Measurements from ENCODE around the gene KRT82. TPM values are rescaled to one million over a fixed set of nuclear protein-coding genes. Genes with fewer than 3 reads are reported as not detected.

Gene KRT82
- total and polyA plus RNA-seq, 2 experiments from 2014 or later: not detected

DNA sequence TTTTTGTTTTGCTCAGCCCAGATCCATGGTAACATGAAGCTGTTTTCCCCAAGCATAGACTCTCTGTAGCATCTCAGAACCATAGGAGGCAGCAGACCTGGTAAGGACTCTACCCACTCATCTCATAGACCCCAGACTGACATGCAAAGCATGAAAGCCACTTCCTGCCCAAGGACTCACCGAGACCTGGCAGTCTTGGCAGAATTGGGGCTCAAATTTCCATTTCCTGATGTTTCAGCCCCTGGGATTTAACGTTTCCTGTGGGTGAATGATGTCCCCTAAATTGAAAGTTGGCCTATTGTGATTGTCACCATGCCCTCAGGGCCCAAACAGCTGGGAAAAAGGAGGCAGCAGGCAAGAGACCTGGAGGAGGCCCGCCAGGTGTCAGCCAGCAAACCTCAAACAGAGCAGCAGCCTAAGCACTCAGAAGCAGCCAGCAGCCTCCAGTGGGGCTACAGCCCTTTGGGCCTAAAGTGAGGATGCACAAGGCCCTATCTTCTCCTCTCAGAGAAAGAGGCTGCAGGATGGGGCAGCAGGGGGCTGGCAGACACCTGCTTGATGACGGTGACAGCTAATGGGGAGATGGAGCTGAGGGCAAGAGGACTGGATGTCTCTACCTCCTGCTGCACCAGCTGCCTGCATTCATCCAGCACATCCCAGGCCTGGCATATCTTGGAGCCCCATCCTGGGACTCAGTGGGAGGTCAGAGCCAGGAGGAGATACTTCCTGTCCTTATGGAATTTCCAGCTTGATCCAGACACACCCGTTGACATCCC, 47.4 kb downstream of the KRT82 start:
- Histone ChIP-seq H3K27me3 (no peaks in the 10 kb centered on the region), H3K4me1 (ENCODE audit: insufficient read depth) (no peaks in the 10 kb centered on the region), H3K79me2 (no peaks in the 10 kb centered on the region), H3K9me3 (ENCODE audit: low read depth) (no peaks in the 10 kb centered on the region), H3K36me3 (replicated peaks; ENCODE audit: insufficient read depth, low read depth) (no peaks in the 10 kb centered on the region), H4K20me1 (ENCODE audit: insufficient read depth, poor library complexity, severe bottlenecking) (no peaks in the 10 kb centered on the region), H3K4me3 (no peak overlapping the region), H3K9me2 (replicated peaks; ENCODE audit: insufficient read depth) (no peaks in the 10 kb centered on the region), H3K4me2 (no peak overlapping the region), H2AFZ (no peak overlapping the region), H3K27ac (no peak overlapping the region)
- DNase-seq (ENCODE audit: low spot score): no peak
- TF ChIP-seq EZH2phosphoT487 (IDR thresholded peaks at IDR 0.05; ENCODE audit: low read depth, severe bottlenecking, unreplicated experiment) (no peak), EZH2 (IDR thresholded peaks at IDR 0.05; ENCODE audit: borderline replicate concordance) (no peak)
- TF ChIP-seq, protein P1, sequence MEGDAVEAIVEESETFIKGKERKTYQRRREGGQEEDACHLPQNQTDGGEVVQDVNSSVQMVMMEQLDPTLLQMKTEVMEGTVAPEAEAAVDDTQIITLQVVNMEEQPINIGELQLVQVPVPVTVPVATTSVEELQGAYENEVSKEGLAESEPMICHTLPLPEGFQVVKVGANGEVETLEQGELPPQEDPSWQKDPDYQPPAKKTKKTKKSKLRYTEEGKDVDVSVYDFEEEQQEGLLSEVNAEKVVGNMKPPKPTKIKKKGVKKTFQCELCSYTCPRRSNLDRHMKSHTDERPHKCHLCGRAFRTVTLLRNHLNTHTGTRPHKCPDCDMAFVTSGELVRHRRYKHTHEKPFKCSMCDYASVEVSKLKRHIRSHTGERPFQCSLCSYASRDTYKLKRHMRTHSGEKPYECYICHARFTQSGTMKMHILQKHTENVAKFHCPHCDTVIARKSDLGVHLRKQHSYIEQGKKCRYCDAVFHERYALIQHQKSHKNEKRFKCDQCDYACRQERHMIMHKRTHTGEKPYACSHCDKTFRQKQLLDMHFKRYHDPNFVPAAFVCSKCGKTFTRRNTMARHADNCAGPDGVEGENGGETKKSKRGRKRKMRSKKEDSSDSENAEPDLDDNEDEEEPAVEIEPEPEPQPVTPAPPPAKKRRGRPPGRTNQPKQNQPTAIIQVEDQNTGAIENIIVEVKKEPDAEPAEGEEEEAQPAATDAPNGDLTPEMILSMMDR (IDR thresholded peaks at IDR 0.05; ENCODE audit: poor library complexity): no peak
- 78% methylated on average over 5 of the region's 5 CpGs for WGBS (ENCODE audit: low lambda C conversion rate, missing lambda C conversion rate)

DNA sequence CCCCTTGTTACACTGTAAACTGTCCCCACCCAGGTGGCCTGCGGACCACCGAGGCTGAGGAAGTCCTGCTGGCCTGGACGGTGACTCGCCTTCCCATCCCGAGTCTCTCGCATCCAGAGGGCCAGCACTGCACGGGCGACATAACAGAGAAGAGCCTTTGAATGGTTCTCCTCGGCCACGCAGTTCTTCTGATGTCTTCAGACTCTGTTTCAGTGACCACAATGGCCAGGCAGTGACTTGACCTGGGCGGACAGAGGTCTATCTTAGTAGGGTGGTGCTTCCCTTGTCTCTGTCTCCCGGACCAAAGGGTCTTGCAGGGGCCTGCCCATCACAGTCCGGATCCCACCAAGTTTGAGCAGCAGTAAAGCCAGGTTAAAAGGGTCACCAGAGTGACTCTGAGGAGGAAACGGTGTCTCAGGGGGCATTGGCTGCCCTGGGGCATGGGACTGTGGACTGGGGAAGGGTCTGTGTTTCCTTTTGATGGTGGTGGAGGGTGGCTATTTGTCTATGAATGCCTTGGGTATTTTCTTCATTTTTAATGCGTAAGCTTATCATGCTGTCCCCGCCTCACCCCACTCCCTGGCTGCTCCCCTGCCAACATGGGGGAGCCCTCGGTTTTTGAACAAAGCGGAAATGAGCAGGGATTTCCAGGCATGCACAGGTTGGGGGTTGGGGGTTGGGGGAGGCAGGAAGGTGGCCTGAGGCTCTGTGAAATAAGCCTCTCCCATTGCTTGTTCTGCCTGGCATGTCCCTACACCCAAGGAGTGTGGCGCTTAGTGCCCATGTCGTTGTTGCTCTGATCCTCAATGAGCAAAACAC, 49.2 kb downstream of the KRT82 start:
- no peak for TF ChIP-seq EZH2 (IDR thresholded peaks at IDR 0.05; ENCODE audit: borderline replicate concordance)
- TF ChIP-seq, protein P1 (IDR thresholded peaks at IDR 0.05; ENCODE audit: poor library complexity): no peak
- TF ChIP-seq EZH2phosphoT487 (IDR thresholded peaks at IDR 0.05; ENCODE audit: low read depth, severe bottlenecking, unreplicated experiment): no peak
- no peaks in the 10 kb centered on the region for H3K9me2 ChIP-seq (replicated peaks; ENCODE audit: insufficient read depth)
- no peaks in the 10 kb centered on the region for H3K79me2 ChIP-seq
- no peak overlapping the region for H3K27ac ChIP-seq
- no peaks in the 10 kb centered on the region for H4K20me1 ChIP-seq (ENCODE audit: insufficient read depth, poor library complexity, severe bottlenecking)
- no peaks in the 10 kb centered on the region for H3K4me1 ChIP-seq (ENCODE audit: insufficient read depth)
- H3K9me3 ChIP-seq (ENCODE audit: low read depth): no peaks in the 10 kb centered on the region
- no peaks in the 10 kb centered on the region for H3K36me3 ChIP-seq (replicated peaks; ENCODE audit: insufficient read depth, low read depth)
- H3K4me2 ChIP-seq: no peak overlapping the region
- H3K4me3 ChIP-seq: no peak overlapping the region
- 94% methylated on average over 20 of the region's 20 CpGs for WGBS (ENCODE audit: low lambda C conversion rate, missing lambda C conversion rate)
- H3K27me3 ChIP-seq: peaks cover 3% of the 10 kb centered on the region
- H2AFZ ChIP-seq: no peak overlapping the region
- DNase-seq (ENCODE audit: low spot score): no peak

DNA sequence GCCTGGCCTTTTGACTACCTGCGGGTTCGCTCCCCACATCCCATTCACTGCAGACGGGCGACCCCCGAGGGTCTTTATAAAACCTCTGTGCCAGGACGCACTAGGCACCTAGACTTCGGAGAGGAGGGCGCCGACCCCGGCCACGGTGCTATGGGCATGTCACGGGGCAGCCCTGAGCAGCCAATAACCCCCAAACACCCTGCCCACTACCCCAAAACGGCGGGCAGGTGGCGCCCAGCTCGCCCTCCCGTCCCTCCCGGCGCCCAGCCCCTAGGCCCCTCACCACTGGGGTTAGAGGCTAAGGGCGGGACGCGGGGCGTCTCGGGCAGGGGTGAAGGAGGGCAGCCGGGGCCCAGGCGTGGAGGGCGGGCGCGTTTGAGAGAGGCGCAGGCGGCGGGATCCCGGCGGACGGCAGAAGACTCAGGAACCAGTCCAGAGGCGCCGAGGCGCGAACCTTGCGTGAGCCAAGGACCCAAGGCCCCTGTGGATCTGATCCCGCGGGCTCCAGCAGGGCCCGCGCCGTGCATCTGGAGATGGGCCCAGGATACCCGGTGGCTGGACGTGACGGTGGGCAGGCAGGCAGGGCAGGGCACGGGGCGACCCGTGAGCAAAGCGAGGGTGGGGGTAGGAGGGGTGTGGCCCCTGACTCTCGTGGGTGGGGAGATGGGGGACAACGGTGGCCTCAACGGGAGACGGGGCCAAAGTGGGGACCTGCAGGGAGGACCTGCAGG, 49.9 kb downstream of the KRT82 start:
- WGBS (ENCODE audit: low lambda C conversion rate, missing lambda C conversion rate): 96% methylated on average over 46 of the region's 56 CpGs
- Histone ChIP-seq H3K9me2 (replicated peaks; ENCODE audit: insufficient read depth) (no peaks in the 10 kb centered on the region), H3K79me2 (no peaks in the 10 kb centered on the region), H3K27ac (no peak overlapping the region), H3K4me1 (ENCODE audit: insufficient read depth) (no peaks in the 10 kb centered on the region), H3K4me2 (no peak overlapping the region), H3K4me3 (no peak overlapping the region), H3K9me3 (ENCODE audit: low read depth) (no peaks in the 10 kb centered on the region), H3K27me3 (peaks cover 3% of the 10 kb centered on the region), H4K20me1 (ENCODE audit: insufficient read depth, poor library complexity, severe bottlenecking) (no peaks in the 10 kb centered on the region), H2AFZ (no peak overlapping the region), H3K36me3 (replicated peaks; ENCODE audit: insufficient read depth, low read depth) (no peaks in the 10 kb centered on the region)
- DNase-seq (ENCODE audit: low spot score): no peak
- no peak for TF ChIP-seq EZH2phosphoT487 (IDR thresholded peaks at IDR 0.05; ENCODE audit: low read depth, severe bottlenecking, unreplicated experiment)
- no peak for TF ChIP-seq EZH2 (IDR thresholded peaks at IDR 0.05; ENCODE audit: borderline replicate concordance)
- TF ChIP-seq, protein P1 (IDR thresholded peaks at IDR 0.05; ENCODE audit: poor library complexity): no peak

Measured in hepatocyte (in vitro differentiated cells).